ENCODE results near the gene AKAP6.

The AKAP6 gene

DNA sequence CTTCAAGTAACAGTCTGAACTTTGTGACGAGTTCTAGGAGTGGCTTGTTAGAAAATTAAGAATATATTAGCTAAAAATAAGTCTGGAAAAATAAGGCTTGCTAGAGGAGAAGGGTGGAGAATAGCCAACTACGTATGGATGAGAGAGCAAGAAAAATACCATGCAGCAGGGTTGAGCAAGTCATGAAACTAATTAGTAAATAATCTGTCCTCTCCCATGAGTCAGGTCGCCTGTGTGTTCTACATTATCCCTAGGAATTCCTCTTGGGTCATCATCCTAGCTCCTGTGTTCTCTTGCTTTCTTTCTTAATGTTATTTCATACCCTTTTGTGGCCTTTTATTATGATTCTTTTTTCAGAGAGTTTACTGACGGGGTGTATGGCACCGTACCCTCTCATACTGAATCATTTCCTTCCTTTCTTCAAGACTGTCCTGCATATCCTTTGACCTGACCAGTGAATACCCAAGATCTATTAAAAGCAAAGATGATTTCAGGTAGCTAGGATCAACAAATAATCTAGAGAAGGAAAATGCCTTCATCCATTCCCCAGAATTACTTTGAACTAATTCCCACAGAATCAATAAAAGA lies 432.4 kb downstream of the AKAP6 start:
- TF ChIP-seq, protein P1, sequence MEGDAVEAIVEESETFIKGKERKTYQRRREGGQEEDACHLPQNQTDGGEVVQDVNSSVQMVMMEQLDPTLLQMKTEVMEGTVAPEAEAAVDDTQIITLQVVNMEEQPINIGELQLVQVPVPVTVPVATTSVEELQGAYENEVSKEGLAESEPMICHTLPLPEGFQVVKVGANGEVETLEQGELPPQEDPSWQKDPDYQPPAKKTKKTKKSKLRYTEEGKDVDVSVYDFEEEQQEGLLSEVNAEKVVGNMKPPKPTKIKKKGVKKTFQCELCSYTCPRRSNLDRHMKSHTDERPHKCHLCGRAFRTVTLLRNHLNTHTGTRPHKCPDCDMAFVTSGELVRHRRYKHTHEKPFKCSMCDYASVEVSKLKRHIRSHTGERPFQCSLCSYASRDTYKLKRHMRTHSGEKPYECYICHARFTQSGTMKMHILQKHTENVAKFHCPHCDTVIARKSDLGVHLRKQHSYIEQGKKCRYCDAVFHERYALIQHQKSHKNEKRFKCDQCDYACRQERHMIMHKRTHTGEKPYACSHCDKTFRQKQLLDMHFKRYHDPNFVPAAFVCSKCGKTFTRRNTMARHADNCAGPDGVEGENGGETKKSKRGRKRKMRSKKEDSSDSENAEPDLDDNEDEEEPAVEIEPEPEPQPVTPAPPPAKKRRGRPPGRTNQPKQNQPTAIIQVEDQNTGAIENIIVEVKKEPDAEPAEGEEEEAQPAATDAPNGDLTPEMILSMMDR (IDR thresholded peaks at IDR 0.05), result no peak

- TF ChIP-seq, protein P1 (IDR thresholded peaks at IDR 0.05), result no peak
Measured at GRCh38 chr14:32762886-32763285, 433.8 kb downstream of the AKAP6 start.

GRCh38 chr14:32763673-32764072 lies 434.6 kb downstream of the AKAP6 start:
- TF ChIP-seq, protein P1 (IDR thresholded peaks at IDR 0.05), result no peak

DNA sequence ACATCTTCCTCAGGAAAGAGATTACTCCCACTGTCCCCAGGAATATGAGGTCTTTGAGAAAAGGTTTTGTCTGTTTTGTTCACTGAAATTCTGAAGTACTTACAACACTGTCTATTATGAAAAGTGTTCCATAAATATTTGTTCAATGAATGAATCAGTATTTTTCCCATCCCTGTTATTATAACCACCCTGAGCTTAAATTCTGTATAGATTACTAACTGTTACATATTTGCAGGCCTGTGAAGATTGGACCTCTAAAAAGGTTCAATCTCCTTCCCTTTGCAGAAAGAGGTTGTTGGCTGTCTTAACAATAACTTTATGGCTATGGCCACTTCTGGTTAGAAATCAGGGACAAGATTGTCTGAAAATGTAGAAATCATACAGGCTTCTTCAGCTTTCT lies 435.0 kb downstream of the AKAP6 start:
- TF ChIP-seq, protein P1 (IDR thresholded peaks at IDR 0.05), result no peak

DNA sequence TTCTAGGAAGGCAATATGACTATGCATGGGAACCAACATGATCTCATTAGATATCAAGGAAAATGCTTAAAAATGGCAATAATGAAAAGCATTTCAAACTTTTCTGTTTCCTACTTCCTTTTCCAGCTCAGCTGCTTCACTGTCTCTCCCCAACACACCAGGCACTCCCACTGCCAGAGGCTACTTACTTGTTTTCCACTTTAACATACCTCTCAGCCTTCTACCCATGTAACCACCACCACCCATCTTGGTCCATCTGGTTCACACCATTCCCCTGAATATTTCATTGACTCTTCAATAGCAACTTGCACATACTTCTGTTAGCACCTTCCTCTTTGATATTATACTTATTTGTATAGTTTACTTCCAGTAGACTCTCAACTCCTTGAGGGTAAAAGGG lies 441.3 kb downstream of the AKAP6 start:
- TF ChIP-seq, protein P1 (IDR thresholded peaks at IDR 0.05), result no peak

DNA sequence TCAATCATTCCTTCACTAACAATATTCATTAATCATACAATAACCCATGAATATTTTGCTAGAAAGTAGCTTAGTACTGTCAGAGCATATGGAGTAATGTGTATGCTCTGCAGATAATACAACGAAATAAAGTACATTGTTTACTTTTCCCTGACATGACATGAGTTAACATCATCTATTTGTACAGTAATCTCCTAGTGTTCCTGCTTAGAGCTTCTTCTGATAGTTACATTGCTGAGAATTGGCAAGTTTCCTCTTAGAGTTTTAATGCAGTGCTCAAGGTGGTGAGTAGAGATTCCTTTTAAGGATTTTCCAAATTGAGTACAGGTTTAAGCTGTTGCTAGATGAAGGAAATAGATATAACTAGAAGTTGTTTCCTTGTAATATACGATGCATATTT lies 445.1 kb downstream of the AKAP6 start:
- TF ChIP-seq, protein P1 (IDR thresholded peaks at IDR 0.05), result no peak

GRCh38 chr14:32779840-32780239 lies 450.7 kb downstream of the AKAP6 start:
- TF ChIP-seq, protein P1 (IDR thresholded peaks at IDR 0.05), result no peak

DNA sequence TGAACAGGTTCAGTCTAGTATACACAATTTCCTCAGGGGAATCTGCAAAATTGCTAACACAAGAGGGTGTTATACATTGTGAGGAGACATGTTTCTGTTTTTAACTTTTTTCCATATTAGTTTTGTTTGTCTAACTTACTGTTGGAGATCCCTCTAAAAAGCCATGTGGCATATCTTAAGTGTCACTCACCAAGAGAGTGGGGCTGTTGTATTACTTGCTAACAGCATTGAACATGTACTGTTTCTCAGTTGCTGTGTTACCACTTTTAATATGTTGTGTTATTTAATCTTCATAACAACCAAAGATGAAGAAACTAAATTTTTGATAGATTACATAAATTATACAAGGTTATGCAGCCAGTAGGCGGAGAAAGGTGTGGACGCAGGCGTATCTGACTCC lies 455.3 kb downstream of the AKAP6 start:
- TF ChIP-seq, protein P1 (IDR thresholded peaks at IDR 0.05), result no peak
